Smooth muscle cell of the brain vasculature (primary cell): ENCODE data around the gene GULP1.

ENCODE experiments used
- DNase-seq: peaks from one replicate; pipeline ENCODE4 v3.0.0-alpha.2; 2012; ENCODE audit warnings: low read depth, low spot score

GULP1 gene

GRCh38 chr2:188367164-188367563, 75.5 kb downstream of the GULP1 start:
- DNase-seq = peak; percentile 6

- DNase-seq = peak; percentile 37
These were observed 77.7 kb downstream of the GULP1 start for GRCh38 chr2:188369365-188369764.

GRCh38 chr2:188378371-188378950, 86.8 kb downstream of the GULP1 start:
- no peak for DNase-seq

- no peak for DNase-seq
These were observed 88.1 kb downstream of the GULP1 start for GRCh38 chr2:188379748-188380147.

GRCh38 chr2:188380280-188380679, 88.6 kb downstream of the GULP1 start:
- DNase-seq = no peak

- DNase-seq = peak; percentile 9
These were observed 89.9 kb downstream of the GULP1 start for GRCh38 chr2:188381614-188382013.

- DNase-seq = no peak
These were observed 90.4 kb downstream of the GULP1 start for GRCh38 chr2:188382107-188382506.

- no peak for DNase-seq
These were observed 91.5 kb downstream of the GULP1 start for GRCh38 chr2:188383158-188383557.

- no peak for DNase-seq
These were observed 94.2 kb downstream of the GULP1 start for GRCh38 chr2:188385857-188386256.

GRCh38 chr2:188388831-188389230, 97.2 kb downstream of the GULP1 start:
- DNase-seq = no peak

- no peak for DNase-seq
These were observed 99.7 kb downstream of the GULP1 start for GRCh38 chr2:188391354-188391753.

GRCh38 chr2:188394931-188395472, 103.3 kb downstream of the GULP1 start:
- DNase-seq = no peak

GRCh38 chr2:188395903-188396689, 104.4 kb downstream of the GULP1 start:
- DNase-seq = no peak

GRCh38 chr2:188399159-188399558, 107.5 kb downstream of the GULP1 start:
- DNase-seq = no peak

GRCh38 chr2:188403676-188404075, 112.0 kb downstream of the GULP1 start:
- no peak for DNase-seq

- no peak for DNase-seq
These were observed 112.8 kb downstream of the GULP1 start for GRCh38 chr2:188404341-188405004.

GRCh38 chr2:188406414-188406813, 114.7 kb downstream of the GULP1 start:
- DNase-seq = no peak

- no peak for DNase-seq
These were observed 119.0 kb downstream of the GULP1 start for GRCh38 chr2:188410504-188411235.

GRCh38 chr2:188412190-188412589, 120.5 kb downstream of the GULP1 start:
- DNase-seq = no peak

GRCh38 chr2:188414411-188414810, 122.7 kb downstream of the GULP1 start:
- no peak for DNase-seq

GRCh38 chr2:188414869-188415753, 123.4 kb downstream of the GULP1 start:
- no peak for DNase-seq
